C4-2B (cell line): ENCODE results near the gene OR51G1.

Experiments used
- ZFX ChIP-seq: fragments of 450-650 bp; IDR thresholded peaks from 2 replicates; pipeline ENCODE4 v1.6.1; 2017
- TF ChIP-seq, protein P1 (sequence below): fragments of 450-650 bp; conservative IDR thresholded peaks from 2 replicates; pipeline ENCODE4 v1.5.1; 2017; ENCODE audit warnings: mild to moderate bottlenecking

DNA sequence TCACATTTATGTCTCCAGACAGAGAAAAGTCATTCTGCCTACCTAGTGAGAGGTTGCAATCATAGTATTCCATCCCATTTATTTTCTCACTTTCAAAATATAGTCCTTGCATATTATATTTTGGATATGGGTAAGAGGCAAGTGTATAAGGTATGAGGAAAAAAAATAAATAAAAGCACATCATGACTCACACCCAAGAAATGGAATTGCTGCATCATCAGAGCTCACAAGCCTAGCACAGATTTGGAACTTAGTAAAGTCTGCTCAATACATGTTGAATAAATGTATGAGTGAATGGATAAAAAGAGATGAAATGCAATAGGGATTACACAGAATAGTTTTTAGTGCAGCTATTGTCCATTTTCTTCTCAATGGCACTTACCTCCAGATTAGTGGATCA is 2.5 kb upstream of the OR51G1 start:
- TF ChIP-seq, protein P1, sequence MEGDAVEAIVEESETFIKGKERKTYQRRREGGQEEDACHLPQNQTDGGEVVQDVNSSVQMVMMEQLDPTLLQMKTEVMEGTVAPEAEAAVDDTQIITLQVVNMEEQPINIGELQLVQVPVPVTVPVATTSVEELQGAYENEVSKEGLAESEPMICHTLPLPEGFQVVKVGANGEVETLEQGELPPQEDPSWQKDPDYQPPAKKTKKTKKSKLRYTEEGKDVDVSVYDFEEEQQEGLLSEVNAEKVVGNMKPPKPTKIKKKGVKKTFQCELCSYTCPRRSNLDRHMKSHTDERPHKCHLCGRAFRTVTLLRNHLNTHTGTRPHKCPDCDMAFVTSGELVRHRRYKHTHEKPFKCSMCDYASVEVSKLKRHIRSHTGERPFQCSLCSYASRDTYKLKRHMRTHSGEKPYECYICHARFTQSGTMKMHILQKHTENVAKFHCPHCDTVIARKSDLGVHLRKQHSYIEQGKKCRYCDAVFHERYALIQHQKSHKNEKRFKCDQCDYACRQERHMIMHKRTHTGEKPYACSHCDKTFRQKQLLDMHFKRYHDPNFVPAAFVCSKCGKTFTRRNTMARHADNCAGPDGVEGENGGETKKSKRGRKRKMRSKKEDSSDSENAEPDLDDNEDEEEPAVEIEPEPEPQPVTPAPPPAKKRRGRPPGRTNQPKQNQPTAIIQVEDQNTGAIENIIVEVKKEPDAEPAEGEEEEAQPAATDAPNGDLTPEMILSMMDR, result no peak
- no peak for TF ChIP-seq ZFX
